Activated naive CD4-positive, alpha-beta T cell treated with anti-CD3 and anti-CD28 coated beads, Interleukin-2, amount 50 U/mL, for 24 hours (primary cell): ENCODE results near the gene MACC1.

Experiments
- H3K27ac Mint-ChIP-seq: one replicate; pipeline ENCODE4 v1.8.0; 2021; ENCODE audit warnings: mild to moderate bottlenecking, mixed read lengths
- H3K27me3 Mint-ChIP-seq: one replicate; pipeline ENCODE4 v1.8.0; 2021; ENCODE audit warnings: mixed read lengths
- H3K36me3 Mint-ChIP-seq: one replicate; pipeline ENCODE4 v1.8.0; 2021; ENCODE audit warnings: mixed read lengths
- H3K4me1 Mint-ChIP-seq: one replicate; pipeline ENCODE4 v1.8.0; 2021; ENCODE audit warnings: mixed read lengths
- H3K4me3 Mint-ChIP-seq: one replicate; pipeline ENCODE4 v1.8.0; 2021; ENCODE audit warnings: mild to moderate bottlenecking, mixed read lengths
- H3K9me3 Mint-ChIP-seq: one replicate; pipeline ENCODE4 v1.8.0; 2021; ENCODE audit warnings: mixed read lengths

MACC1 gene

DNA sequence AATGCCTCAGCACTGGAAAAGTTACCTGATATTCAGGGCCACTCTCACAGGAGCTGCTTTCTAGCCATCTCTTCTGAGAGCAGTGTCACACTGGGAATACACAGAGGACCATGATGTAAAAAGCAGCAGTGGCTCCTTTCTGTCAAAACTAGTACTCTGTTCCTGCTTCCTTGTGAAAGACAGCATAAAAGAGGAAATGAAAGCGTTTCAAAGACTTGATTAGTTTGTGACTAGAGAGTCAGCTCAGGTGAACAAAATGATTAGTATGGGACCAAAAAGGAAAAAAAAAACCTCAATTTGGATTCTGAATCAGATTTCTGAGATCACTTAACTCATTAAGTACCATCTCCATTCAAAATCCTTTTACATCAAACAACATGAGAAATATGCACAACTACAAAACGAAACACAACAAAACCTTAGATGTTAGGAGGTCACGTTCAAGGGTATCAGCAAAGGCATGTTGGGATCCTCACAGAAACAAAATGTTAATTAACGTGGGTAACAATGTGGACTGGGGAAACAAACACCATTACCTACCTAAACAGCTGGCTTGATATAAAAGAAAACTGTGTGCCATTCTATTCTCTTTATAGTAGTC lies 103.7 kb downstream of the MACC1 start:
- H3K4me3 Mint-ChIP-seq = no peak overlapping the region
- no peaks in the 10 kb centered on the region for H3K36me3 Mint-ChIP-seq
- no peak overlapping the region for H3K27ac Mint-ChIP-seq
- H3K4me1 Mint-ChIP-seq = no peaks in the 10 kb centered on the region
- H3K27me3 Mint-ChIP-seq = no peaks in the 10 kb centered on the region
- H3K9me3 Mint-ChIP-seq = no peaks in the 10 kb centered on the region

GRCh38 chr7:20112696-20113095 lies 104.5 kb downstream of the MACC1 start:
- H3K27me3 Mint-ChIP-seq = no peaks in the 10 kb centered on the region
- no peak overlapping the region for H3K4me3 Mint-ChIP-seq
- no peaks in the 10 kb centered on the region for H3K4me1 Mint-ChIP-seq
- H3K27ac Mint-ChIP-seq = no peak overlapping the region
- H3K36me3 Mint-ChIP-seq = no peaks in the 10 kb centered on the region
- H3K9me3 Mint-ChIP-seq = no peaks in the 10 kb centered on the region

GRCh38 chr7:20111821-20112542 lies 105.2 kb downstream of the MACC1 start:
- Mint-ChIP-seq H3K27me3 (no peaks in the 10 kb centered on the region), H3K9me3 (no peaks in the 10 kb centered on the region), H3K4me3 (no peak overlapping the region), H3K4me1 (no peaks in the 10 kb centered on the region), H3K36me3 (no peaks in the 10 kb centered on the region), H3K27ac (no peak overlapping the region)

DNA sequence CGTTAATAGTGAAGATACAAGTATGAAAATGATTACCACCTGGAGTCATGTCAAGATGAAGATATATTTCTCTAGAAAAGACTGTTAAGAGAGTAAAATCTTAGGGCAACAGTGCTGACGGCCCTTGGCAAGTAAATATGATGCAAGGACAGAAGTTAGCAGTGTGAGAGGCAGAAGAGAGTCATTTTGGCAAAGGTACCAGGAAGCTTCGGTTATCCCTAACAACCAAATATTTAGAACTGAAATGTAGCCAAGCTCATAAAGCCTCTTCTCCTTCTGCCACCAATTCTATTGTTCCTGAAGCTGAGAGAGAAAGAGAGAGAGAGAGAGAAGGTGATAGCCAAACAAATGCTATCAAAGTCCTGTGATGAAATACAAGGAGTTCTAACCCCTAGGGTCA lies 109.6 kb downstream of the MACC1 start:
- Mint-ChIP-seq H3K27ac (no peak overlapping the region), H3K9me3 (no peaks in the 10 kb centered on the region), H3K4me1 (no peaks in the 10 kb centered on the region), H3K36me3 (no peaks in the 10 kb centered on the region), H3K27me3 (no peaks in the 10 kb centered on the region), H3K4me3 (no peak overlapping the region)

- Mint-ChIP-seq H3K27ac (no peak overlapping the region), H3K27me3 (no peaks in the 10 kb centered on the region)
Observed at GRCh38 chr7:20104696-20105095, 112.5 kb downstream of the MACC1 start.

DNA sequence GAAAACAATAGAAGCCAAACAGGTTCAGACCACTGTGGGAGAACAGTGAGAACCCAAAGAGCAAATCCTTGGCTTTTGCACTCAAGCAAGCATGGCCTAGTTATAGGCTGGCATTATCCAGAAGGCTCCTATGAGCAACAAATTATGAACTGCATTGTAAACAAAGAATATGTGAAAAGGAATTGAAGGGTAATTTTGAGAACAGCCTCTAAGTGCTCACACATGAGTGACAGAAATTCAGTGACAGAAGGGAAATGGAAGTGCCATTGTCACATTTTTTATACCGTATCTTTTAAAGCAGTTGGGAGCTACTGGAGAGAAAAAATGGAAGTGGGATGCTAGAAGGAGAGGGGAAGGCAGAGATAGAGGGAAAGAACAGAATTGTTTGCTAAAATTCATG lies 114.2 kb downstream of the MACC1 start:
- Mint-ChIP-seq H3K27me3 (no peaks in the 10 kb centered on the region), H3K36me3 (no peaks in the 10 kb centered on the region), H3K27ac (no peak overlapping the region), H3K4me1 (no peaks in the 10 kb centered on the region), H3K9me3 (no peaks in the 10 kb centered on the region), H3K4me3 (no peak overlapping the region)

More at GRCh38 chr7:20104696-20105095, 112.5 kb downstream of the MACC1 start:
- Mint-ChIP-seq H3K4me3 (no peak overlapping the region), H3K9me3 (no peaks in the 10 kb centered on the region), H3K36me3 (no peaks in the 10 kb centered on the region), H3K4me1 (no peaks in the 10 kb centered on the region)

DNA sequence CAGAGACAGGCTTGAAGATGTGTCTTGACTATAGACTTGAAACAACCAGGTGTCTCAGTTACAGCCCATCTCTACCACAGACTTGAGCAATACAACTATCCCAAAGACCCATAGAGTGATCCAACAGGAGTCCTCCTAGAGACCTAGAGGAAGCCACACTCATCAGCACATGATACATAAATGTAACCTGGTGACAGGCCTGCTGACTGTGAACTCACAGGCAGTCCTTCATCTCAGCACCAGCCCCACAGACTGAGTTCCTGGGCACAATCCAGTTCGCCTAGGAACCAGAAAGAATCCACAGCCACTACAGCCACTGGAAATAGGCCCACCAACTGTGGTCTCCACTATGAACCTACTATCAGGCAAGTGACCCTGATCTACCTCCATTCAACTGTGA lies 121.3 kb downstream of the MACC1 start:
- H3K36me3 Mint-ChIP-seq = no peaks in the 10 kb centered on the region
- no peak overlapping the region for H3K27ac Mint-ChIP-seq
- H3K9me3 Mint-ChIP-seq = peaks cover 12% of the 10 kb centered on the region
- H3K4me3 Mint-ChIP-seq = no peak overlapping the region
- H3K27me3 Mint-ChIP-seq = no peaks in the 10 kb centered on the region
- no peaks in the 10 kb centered on the region for H3K4me1 Mint-ChIP-seq

- peaks cover 12% of the 10 kb centered on the region for H3K9me3 Mint-ChIP-seq
- H3K4me3 Mint-ChIP-seq = no peak overlapping the region
- no peaks in the 10 kb centered on the region for H3K4me1 Mint-ChIP-seq
- H3K27me3 Mint-ChIP-seq = no peaks in the 10 kb centered on the region
- H3K27ac Mint-ChIP-seq = no peak overlapping the region
- no peaks in the 10 kb centered on the region for H3K36me3 Mint-ChIP-seq
Observed at GRCh38 chr7:20095436-20095835, 121.7 kb downstream of the MACC1 start.

- H3K27ac Mint-ChIP-seq = no peak overlapping the region
- no peaks in the 10 kb centered on the region for H3K4me1 Mint-ChIP-seq
- H3K36me3 Mint-ChIP-seq = no peaks in the 10 kb centered on the region
- H3K27me3 Mint-ChIP-seq = no peaks in the 10 kb centered on the region
- H3K4me3 Mint-ChIP-seq = no peak overlapping the region
- peaks cover 3% of the 10 kb centered on the region for H3K9me3 Mint-ChIP-seq
Observed at GRCh38 chr7:20089431-20089830, 127.8 kb downstream of the MACC1 start.

DNA sequence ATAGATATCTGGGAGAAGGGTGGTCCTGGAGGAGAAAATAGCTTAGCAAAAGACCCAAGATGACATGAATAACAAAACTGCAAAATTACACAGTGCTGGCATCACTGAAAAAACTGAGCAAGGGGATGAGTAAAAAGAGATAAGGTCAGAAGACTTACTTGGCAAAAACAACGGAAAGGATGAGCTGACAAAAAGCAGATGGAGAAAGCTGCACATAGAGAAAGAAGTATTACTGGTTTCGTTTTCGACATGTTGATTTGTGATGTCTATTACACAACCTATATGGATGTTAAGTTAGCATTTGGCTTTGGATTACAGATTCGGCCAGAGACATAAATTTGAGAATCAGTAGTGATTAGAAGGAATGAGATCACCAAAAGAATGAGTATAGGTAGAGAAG lies 132.1 kb downstream of the MACC1 start:
- no peaks in the 10 kb centered on the region for H3K27me3 Mint-ChIP-seq
- H3K4me1 Mint-ChIP-seq = no peaks in the 10 kb centered on the region
- H3K9me3 Mint-ChIP-seq = no peaks in the 10 kb centered on the region
- no peak overlapping the region for H3K27ac Mint-ChIP-seq
- no peak overlapping the region for H3K4me3 Mint-ChIP-seq
- H3K36me3 Mint-ChIP-seq = no peaks in the 10 kb centered on the region
